ENCODE data around the gene FAM219A. TPM values are rescaled to one million over a fixed set of nuclear protein-coding genes. Genes with fewer than 3 reads are reported as not detected.
"Not testable (repeated sequence)": the region's sequence is repeated elsewhere in the genome, so short reads cannot be mapped to it uniquely, and the experiment has no call there.

Gene FAM219A
- total RNA-seq, 1 donor from 2014 or later: 16.9 TPM

DNA sequence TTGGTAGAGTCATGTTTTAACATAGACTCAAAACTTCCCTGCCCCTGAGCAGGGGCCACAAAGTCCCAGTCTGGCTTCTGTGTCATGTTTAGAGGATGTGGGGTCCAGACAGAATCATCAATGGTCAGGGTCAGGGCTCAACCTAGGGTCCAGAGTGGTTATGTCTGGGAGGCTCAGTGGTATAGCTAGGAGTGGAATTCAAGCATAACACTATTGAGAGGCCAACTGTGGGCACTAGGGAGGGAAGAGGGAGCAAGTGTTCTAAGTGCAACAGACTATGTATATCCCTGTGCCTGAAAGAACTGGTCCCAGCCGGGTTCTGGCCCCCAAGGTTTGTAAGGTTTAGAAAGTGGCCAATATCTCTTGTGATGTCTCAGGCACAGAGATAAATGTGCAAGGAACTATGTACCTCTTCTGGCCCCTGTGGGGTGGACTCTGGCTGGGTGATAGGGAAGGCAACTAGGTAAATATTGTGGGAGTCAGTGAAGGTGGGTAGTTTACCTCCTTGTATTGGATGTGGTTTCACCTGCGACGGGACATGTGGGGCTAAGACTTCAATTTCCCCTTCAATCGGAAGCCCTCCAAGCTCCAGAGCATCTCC, 95.7 kb downstream of the FAM219A start:
- Mint-ChIP-seq H3K27ac (no peak overlapping the region), H3K36me3 (ENCODE audit: low read depth) (peaks cover 3% of the 10 kb centered on the region), H3K27me3 (no peaks in the 10 kb centered on the region), H3K9me3 (peaks cover 4% of the 10 kb centered on the region), H3K4me3 (no peak overlapping the region), H3K4me1 (no peaks in the 10 kb centered on the region)
- intact Hi-C loops (cut with micrococcal nuclease): no loop called here
- no peak for TF ChIP-seq CTCF (IDR thresholded peaks at IDR 0.05)
- ChIA-PET POLR2A (no interaction called here), CTCF (no interaction called here)
- ATAC-seq (ENCODE audit: low read depth) (no peak), DNase-seq (no peak)

DNA sequence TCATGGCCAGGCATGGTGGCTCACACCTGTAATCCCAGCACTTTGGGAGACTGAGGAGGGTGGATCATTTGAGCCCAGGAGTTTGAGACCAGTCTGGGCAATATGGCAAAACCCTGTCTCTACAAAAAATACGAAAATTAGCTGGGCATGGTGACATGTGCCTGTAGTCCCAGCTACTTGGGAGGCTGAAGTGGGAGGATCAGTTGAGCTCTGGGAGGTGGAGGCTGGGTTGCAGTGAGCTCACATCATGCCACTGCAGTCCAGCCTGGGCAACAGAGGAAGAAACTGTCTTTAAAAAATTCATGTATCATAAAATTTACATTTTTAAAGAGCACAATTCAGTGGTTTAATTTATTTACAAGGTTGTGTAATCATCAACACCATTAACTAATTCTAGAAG, 105.4 kb downstream of the FAM219A start:
- peaks cover 13% of the 10 kb centered on the region for H3K9me3 Mint-ChIP-seq
- H3K36me3 Mint-ChIP-seq (ENCODE audit: low read depth): peaks cover 17% of the 10 kb centered on the region
- POLR2A ChIA-PET: interaction anchor here (0.7 kb wide), 1 partner anchor 64 kb away, joined by 4 read pairs; no protein-coding TSS in a partner anchor
- intact Hi-C loops (cut with micrococcal nuclease); DNase-seq; H3K4me3 Mint-ChIP-seq; H3K27ac Mint-ChIP-seq; CTCF ChIA-PET; H3K4me1 Mint-ChIP-seq; H3K27me3 Mint-ChIP-seq; ATAC-seq (ENCODE audit: low read depth): not testable (repeated sequence)

DNA sequence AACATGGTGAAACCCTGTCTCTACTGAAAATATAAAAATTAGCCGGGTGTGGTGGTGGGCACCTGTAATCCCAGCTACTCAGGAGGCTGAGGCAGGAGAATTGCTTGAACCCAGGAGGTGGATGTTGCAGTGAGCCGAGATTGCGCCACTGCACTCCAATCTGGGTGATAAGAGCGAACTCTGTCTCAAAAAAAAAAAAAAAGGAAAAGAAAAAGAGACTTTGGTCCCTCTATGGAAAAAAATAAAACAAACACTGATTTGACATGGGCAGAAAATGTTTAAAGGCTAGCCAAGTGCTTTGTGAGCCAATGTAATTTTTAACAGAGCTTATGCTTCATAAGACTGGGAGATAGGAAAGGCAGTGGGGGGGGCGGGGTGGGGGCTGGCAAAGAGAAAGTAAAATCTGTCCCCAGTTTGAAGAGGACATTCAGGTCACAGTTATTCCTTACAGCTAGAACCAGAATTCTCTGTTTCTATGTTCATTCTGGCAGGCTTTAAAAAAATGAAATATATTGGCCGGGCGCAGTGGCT, 106.2 kb downstream of the FAM219A start:
- H3K36me3 Mint-ChIP-seq (ENCODE audit: low read depth): peaks cover 16% of the 10 kb centered on the region
- CTCF ChIA-PET; H3K27me3 Mint-ChIP-seq; intact Hi-C loops (cut with micrococcal nuclease); H3K4me3 Mint-ChIP-seq; POLR2A ChIA-PET; ATAC-seq (ENCODE audit: low read depth); H3K27ac Mint-ChIP-seq; DNase-seq; H3K4me1 Mint-ChIP-seq: not testable (repeated sequence)
- H3K9me3 Mint-ChIP-seq: peaks cover 12% of the 10 kb centered on the region

GRCh38 chr9:34349324-34349723, 109.0 kb downstream of the FAM219A start:
- CTCF ChIA-PET: no interaction called here
- Mint-ChIP-seq H3K4me1 (no peaks in the 10 kb centered on the region), H3K27me3 (no peaks in the 10 kb centered on the region), H3K9me3 (no peaks in the 10 kb centered on the region), H3K4me3 (no peak overlapping the region), H3K27ac (no peak overlapping the region), H3K36me3 (ENCODE audit: low read depth) (peaks cover 9% of the 10 kb centered on the region)
- no peak for TF ChIP-seq CTCF (IDR thresholded peaks at IDR 0.05)
- POLR2A ChIA-PET: no interaction called here
- ATAC-seq (ENCODE audit: low read depth) (no peak), DNase-seq (no peak)
- intact Hi-C loops (cut with micrococcal nuclease): no loop called here

Other genes starting within 250 kb of the FAM219A start
- 0.69 and 0.71 TPM in 2 replicates for gene KIF24, start 129.3 kb downstream of the FAM219A start, total RNA-seq
- 19.2 and 19.7 TPM in 2 replicates for gene NUDT2, start 129.0 kb downstream of the FAM219A start, total RNA-seq
- gene MYORG, start 81.7 kb downstream of the FAM219A start, total RNA-seq: 0.24 and 0.27 TPM in 2 replicates
- gene DNAI1, start 235 bp upstream of the FAM219A start, total RNA-seq: not detected in 2 replicates
- gene ENHO, start 64.4 kb upstream of the FAM219A start, total RNA-seq: not detected in 2 replicates
- not detected in 2 replicates for gene CNTFR, start 131.2 kb upstream of the FAM219A start, total RNA-seq
- gene RPP25L, start 153.5 kb upstream of the FAM219A start, total RNA-seq: 17.5 and 18.9 TPM in 2 replicates
- gene DCTN3, start 161.9 kb upstream of the FAM219A start, total RNA-seq: 63.9 and 64.3 TPM in 2 replicates
- not detected in 2 replicates for gene ARID3C, start 170.5 kb upstream of the FAM219A start, total RNA-seq
- gene SIGMAR1, start 179.2 kb upstream of the FAM219A start, total RNA-seq: 27.2 TPM in 2 replicates
- gene GALT, start 188.1 kb upstream of the FAM219A start, total RNA-seq: 55.9 and 62.5 TPM in 2 replicates
- gene IL11RA, start 193.6 kb upstream of the FAM219A start, total RNA-seq: 11.2 and 18.8 TPM in 2 replicates
- not detected in 2 replicates for gene CCL27, start 204.1 kb upstream of the FAM219A start, total RNA-seq
- gene CCL19, start 232.7 kb upstream of the FAM219A start, total RNA-seq: not detected in 2 replicates